Measurements from ENCODE around the gene DNAH2.

The DNAH2 gene

DNA sequence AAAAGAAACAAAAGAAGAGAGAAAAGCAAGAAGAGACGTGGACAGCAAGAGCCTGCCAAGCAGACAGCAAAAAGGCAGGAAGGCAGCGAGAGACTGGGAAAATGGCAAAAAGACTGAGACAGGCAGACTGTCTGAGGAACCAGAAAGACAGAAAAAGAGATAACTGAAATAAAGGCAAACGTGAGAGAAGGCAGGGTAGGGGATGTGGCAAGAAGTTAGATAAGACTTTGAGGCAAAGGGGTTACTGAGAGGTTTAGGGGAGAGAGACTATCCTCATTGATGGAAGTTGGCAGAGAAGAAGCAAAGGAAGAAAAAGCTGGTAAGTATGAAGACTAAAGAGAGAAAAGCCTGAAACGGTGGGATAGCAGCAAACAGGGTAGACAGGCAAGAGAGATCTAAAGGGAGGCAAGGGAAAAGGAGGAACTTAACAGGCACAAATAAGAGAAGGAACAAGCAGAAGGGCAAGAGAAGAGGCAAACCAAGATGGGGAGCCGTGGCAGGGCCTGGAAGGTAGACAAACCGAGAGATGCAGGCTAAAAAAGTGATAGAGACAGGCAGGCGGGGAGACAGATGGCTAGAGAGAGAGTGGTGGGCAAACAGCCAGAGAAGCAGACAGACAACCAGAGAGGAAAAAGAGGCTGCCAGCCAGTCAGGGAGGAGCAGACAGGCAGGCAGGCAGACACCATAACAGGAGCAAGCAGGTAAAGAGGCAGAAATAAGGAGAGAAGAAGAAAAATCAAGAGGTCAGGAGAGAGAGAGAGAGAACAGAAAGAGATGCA, 163.9 kb downstream of the DNAH2 start:
- DNase-seq (ENCODE audit: low read depth) = no peak
- no peak overlapping the region for H3K4me3 ChIP-seq (ENCODE audit: low read depth, low read length)

DNA sequence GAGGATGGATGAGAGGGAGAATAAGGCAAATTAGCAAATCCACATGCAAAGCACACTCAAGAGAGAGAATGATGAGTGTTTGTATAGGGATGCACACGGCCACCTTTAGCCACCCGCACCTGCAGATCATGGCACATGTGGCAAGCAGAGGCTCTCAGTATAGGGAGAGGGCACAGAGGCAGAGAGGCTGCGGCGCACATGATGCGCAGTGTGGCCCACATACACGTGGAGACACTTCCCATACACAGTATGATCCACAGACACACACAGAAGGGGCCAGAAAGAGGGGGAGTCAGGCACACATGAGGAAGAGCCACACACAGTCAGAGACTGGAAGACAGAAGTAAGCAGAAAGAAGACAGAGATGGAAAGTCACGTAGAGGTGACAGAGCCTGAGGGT, 164.5 kb downstream of the DNAH2 start:
- no peak overlapping the region for H3K4me3 ChIP-seq (ENCODE audit: low read depth, low read length)
- DNase-seq (ENCODE audit: low read depth) = no peak

DNA sequence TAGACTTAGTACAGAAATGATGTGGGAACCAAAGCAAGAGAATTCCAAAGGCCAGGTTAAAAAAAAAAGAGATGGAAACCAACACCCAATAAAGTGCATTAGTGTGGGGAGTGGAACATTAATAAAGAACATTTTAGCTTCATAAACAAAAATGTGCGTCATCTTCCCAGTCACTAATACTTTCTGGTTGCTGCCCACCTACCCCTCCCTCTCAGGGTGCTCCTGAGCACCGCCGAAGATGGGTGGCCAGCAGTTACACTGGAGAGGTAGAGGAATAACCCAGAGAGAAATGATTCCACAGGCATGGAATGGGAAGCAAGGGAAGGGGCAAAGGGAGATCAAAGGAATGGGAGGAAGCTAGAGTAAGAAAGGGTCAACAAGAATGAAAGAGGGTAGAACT, 165.1 kb downstream of the DNAH2 start:
- DNase-seq (ENCODE audit: low read depth) = no peak
- H3K4me3 ChIP-seq (ENCODE audit: low read depth, low read length) = no peak overlapping the region

Measured in skeletal muscle cell (primary cell).